DND-41 (cell line): Measurements from ENCODE around the gene ZKSCAN1.

Experiments
- CTCF ChIP-seq: IDR thresholded peaks from 2 replicates; pipeline ENCODE4 v1.5.1; 2012; ENCODE audit warnings: borderline replicate concordance, low read length, moderate library complexity, mild to moderate bottlenecking; ENCODE audit not compliant: poor library complexity, severe bottlenecking; ENCODE audit errors: extremely low read depth
- EZH2 ChIP-seq: IDR thresholded peaks from 3 replicates; pipeline ENCODE4 v1.6.1; 2012; ENCODE audit warnings: borderline replicate concordance, low read depth, mild to moderate bottlenecking, moderate library complexity, low read length, inconsistent platforms; ENCODE audit not compliant: severe bottlenecking

- TF ChIP-seq CTCF: no peak
- TF ChIP-seq EZH2: no peak
Observed at GRCh38 chr7:100033526-100033925, 18.1 kb downstream of the ZKSCAN1 start.
